ENCODE results near the gene ADPRHL1. TPM values are rescaled to one million over a fixed set of nuclear protein-coding genes. Genes with fewer than 3 reads are reported as not detected.
"Not testable (repeated sequence)": the region's sequence is repeated elsewhere in the genome, so short reads cannot be mapped to it uniquely, and the experiment has no call there.

The ADPRHL1 gene
- total RNA-seq, 2 donors from 2014 or later, result 1.4 to 2.1 TPM

GRCh38 chr13:113472355-113473025 is 19.2 kb upstream of the ADPRHL1 start:
- peaks cover 2 to 5% of the 10 kb centered on the region in 2 donors for H3K36me3 Mint-ChIP-seq (ENCODE audit: insufficient read depth in 2 of 2)

GRCh38 chr13:113471844-113472243 is 18.6 kb upstream of the ADPRHL1 start:
- Mint-ChIP-seq H3K36me3 (ENCODE audit: insufficient read depth in 2 of 2) (peaks cover 2 to 5% of the 10 kb centered on the region in 2 donors), H3K4me3 (no peak overlapping the region)

More at GRCh38 chr13:113472355-113473025, 19.2 kb upstream of the ADPRHL1 start:
- H3K4me1 Mint-ChIP-seq (ENCODE audit: low read depth), result no peaks in the 10 kb centered on the region
- no peaks in the 10 kb centered on the region for H3K27me3 Mint-ChIP-seq (ENCODE audit: low read depth)
- no peak for ATAC-seq (replicated peaks in 1 of 2)
- H3K27ac Mint-ChIP-seq, result no peak overlapping the region
- DNase-seq, result no peak
- H3K9me3 Mint-ChIP-seq, result no peaks in the 10 kb centered on the region
- H3K4me3 Mint-ChIP-seq, result no peak overlapping the region

GRCh38 chr13:113470635-113471163 is 17.4 kb upstream of the ADPRHL1 start:
- H3K36me3 Mint-ChIP-seq (ENCODE audit: insufficient read depth in 2 of 2); ATAC-seq (replicated peaks in 1 of 2); DNase-seq; H3K9me3 Mint-ChIP-seq; H3K27me3 Mint-ChIP-seq (ENCODE audit: low read depth); H3K4me3 Mint-ChIP-seq; H3K27ac Mint-ChIP-seq; H3K4me1 Mint-ChIP-seq (ENCODE audit: low read depth): not testable (repeated sequence)

More at GRCh38 chr13:113471844-113472243, 18.6 kb upstream of the ADPRHL1 start:
- Mint-ChIP-seq H3K27me3 (ENCODE audit: low read depth) (no peaks in the 10 kb centered on the region), H3K4me1 (ENCODE audit: low read depth) (no peaks in the 10 kb centered on the region), H3K27ac (no peak overlapping the region), H3K9me3 (no peaks in the 10 kb centered on the region)
- DNase-seq (no peak), ATAC-seq (replicated peaks in 1 of 2) (no peak)

DNA sequence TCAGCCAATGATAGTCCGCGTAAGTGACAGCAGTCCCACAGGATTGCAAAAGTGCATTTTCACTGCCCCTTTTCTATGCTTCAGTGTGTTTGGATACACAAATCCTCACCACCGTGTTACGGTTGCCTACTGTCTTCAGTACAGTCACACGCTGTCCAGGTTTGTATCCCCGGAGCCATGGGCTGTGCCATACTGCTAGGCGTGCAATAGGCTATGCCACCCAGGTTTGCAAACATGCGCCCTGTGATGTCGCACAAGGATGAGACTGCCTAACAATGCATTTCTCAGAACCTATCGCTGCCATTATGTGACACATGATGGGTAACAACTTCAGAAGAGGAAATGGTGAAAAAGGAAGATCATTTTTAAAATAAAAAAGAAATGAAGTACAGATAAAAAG is 16.8 kb upstream of the ADPRHL1 start:
- no peak for DNase-seq
- H3K9me3 Mint-ChIP-seq, result no peaks in the 10 kb centered on the region
- no peaks in the 10 kb centered on the region for H3K4me1 Mint-ChIP-seq (ENCODE audit: low read depth)
- no peak overlapping the region for H3K4me3 Mint-ChIP-seq
- no peak for ATAC-seq (replicated peaks in 1 of 2)
- peaks cover 4 to 5% of the 10 kb centered on the region in 2 donors for H3K36me3 Mint-ChIP-seq (ENCODE audit: insufficient read depth in 2 of 2)
- no peaks in the 10 kb centered on the region for H3K27me3 Mint-ChIP-seq (ENCODE audit: low read depth)
- H3K27ac Mint-ChIP-seq, result peak overlapping the region; percentile 34

DNA sequence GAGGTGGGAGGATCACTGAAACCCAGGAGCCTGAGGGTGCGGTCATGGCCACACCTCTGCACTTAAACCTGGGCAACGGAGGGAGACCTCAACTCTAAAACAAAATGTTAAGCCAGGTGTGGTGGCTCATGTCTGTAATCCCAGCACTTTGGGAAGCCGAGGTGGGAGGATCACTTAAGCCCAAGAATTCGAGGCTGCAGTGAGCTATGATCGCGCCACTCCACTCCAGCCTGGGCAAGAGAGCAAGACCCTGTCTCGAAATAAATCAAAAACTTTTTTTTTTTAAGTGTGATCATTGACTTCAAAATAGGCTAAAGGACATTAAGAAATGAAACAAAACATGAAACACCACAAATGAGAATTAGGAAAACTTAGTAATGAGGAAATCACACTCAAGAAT is 16.3 kb upstream of the ADPRHL1 start:
- Mint-ChIP-seq H3K27ac (no peak overlapping the region), H3K36me3 (ENCODE audit: insufficient read depth in 2 of 2) (peaks cover 3 to 4% of the 10 kb centered on the region in 2 donors), H3K4me1 (ENCODE audit: low read depth) (no peaks in the 10 kb centered on the region), H3K4me3 (no peak overlapping the region), H3K27me3 (ENCODE audit: low read depth) (no peaks in the 10 kb centered on the region), H3K9me3 (no peaks in the 10 kb centered on the region)
- no peak for ATAC-seq (replicated peaks in 1 of 2)
- DNase-seq, result no peak

DNA sequence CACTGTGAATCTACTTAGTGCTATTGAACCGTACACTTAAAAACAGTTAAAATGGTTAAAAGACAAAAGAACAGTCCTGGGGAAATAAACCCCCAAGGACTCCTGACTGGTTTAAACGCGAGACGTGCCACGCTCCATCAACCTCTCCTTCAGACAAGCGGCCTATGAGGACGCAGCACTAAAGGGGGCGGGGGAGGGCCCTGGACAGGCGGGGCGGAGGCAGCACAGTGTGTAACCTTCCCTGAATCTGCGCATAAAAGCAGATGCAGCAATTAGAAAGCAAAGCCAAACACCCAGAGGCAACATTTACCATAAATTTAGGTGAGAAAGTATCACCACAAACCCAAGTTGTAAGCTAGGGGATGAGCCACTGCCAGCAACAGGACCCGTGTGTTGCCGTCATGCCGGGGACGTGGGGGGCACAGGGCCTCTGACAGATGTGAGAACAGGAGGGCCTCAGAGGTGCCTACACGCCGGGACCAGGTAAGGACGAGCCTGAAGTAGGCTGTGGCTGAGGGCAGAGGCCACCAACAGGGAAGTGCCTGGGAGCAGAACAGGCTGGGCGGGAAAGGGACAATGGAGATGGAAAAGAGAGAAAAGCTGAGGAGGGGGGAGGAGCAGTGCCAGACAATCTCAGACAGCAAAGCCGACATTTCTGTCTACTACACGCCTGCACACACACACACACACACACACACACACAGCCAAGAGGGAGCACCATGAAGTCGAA is 15.3 kb upstream of the ADPRHL1 start:
- Mint-ChIP-seq H3K36me3 (ENCODE audit: insufficient read depth in 2 of 2) (peaks cover 3 to 4% of the 10 kb centered on the region in 2 donors), H3K4me3 (no peak overlapping the region), H3K27ac (no peak overlapping the region), H3K9me3 (no peaks in the 10 kb centered on the region), H3K27me3 (ENCODE audit: low read depth) (no peaks in the 10 kb centered on the region), H3K4me1 (ENCODE audit: low read depth) (no peaks in the 10 kb centered on the region)
- ATAC-seq (replicated peaks in 1 of 2) (no peak), DNase-seq (no peak)

- H3K27ac Mint-ChIP-seq, result no peak overlapping the region
- no peaks in the 10 kb centered on the region for H3K27me3 Mint-ChIP-seq (ENCODE audit: low read depth)
- no peaks in the 10 kb centered on the region for H3K4me1 Mint-ChIP-seq (ENCODE audit: low read depth)
- ATAC-seq (replicated peaks in 1 of 2) (no peak), DNase-seq (no peak)
- no peak overlapping the region for H3K4me3 Mint-ChIP-seq
- no peaks in the 10 kb centered on the region for H3K9me3 Mint-ChIP-seq
- peaks cover 3 to 4% of the 10 kb centered on the region in 2 donors for H3K36me3 Mint-ChIP-seq (ENCODE audit: insufficient read depth in 2 of 2)
These were observed 14.7 kb upstream of the ADPRHL1 start for GRCh38 chr13:113468029-113468428.

- no peak for ATAC-seq (replicated peaks in 1 of 2)
These were observed 13.1 kb upstream of the ADPRHL1 start for GRCh38 chr13:113466383-113466782.

DNA sequence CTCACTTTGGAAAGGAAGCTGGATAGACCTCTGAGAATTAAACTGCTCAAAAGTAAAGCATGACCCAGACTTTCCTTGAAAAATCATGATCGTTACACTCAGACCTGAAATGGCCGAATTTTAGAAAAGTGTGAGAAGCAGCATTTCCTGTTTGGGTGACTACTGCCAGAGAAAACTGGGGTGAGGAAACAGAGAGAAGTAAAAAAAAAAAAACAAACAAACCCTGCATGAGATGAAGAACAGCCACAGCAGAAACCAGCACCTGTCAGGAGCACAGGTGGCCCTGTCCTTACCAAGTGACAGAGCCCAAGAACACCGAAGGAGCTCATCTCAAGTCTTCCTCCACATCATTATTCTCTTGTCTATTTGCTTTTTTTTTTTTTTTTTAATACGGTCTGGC is 12.0 kb upstream of the ADPRHL1 start:
- no peak for DNase-seq
- peak in 1 of 2 donors; percentile 17 for ATAC-seq (replicated peaks in 1 of 2)
- H3K9me3 Mint-ChIP-seq, result no peaks in the 10 kb centered on the region
- peak overlapping the region; percentile 79 for H3K27ac Mint-ChIP-seq
- no peak overlapping the region for H3K4me3 Mint-ChIP-seq
- peaks cover 0 to 7% of the 10 kb centered on the region in 2 donors for H3K36me3 Mint-ChIP-seq (ENCODE audit: insufficient read depth in 2 of 2)
- no peaks in the 10 kb centered on the region for H3K27me3 Mint-ChIP-seq (ENCODE audit: low read depth)
- H3K4me1 Mint-ChIP-seq (ENCODE audit: low read depth), result no peaks in the 10 kb centered on the region

More at GRCh38 chr13:113466383-113466782, 13.1 kb upstream of the ADPRHL1 start:
- Mint-ChIP-seq H3K4me1 (ENCODE audit: low read depth) (no peaks in the 10 kb centered on the region), H3K36me3 (ENCODE audit: insufficient read depth in 2 of 2) (peaks cover under 1 to 4% of the 10 kb centered on the region in 2 donors), H3K27ac (no peak overlapping the region), H3K27me3 (ENCODE audit: low read depth) (no peaks in the 10 kb centered on the region), H3K9me3 (no peaks in the 10 kb centered on the region), H3K4me3 (no peak overlapping the region)
- DNase-seq, result no peak

GRCh38 chr13:113464476-113464875 is 11.2 kb upstream of the ADPRHL1 start:
- DNase-seq, result no peak
- Mint-ChIP-seq H3K27ac (no peak overlapping the region), H3K4me3 (no peak overlapping the region), H3K36me3 (ENCODE audit: insufficient read depth in 2 of 2) (peaks cover 0 to 9% of the 10 kb centered on the region in 2 donors), H3K4me1 (ENCODE audit: low read depth) (no peaks in the 10 kb centered on the region), H3K9me3 (no peaks in the 10 kb centered on the region), H3K27me3 (ENCODE audit: low read depth) (no peaks in the 10 kb centered on the region)
- ATAC-seq (replicated peaks in 1 of 2), result no peak

DNA sequence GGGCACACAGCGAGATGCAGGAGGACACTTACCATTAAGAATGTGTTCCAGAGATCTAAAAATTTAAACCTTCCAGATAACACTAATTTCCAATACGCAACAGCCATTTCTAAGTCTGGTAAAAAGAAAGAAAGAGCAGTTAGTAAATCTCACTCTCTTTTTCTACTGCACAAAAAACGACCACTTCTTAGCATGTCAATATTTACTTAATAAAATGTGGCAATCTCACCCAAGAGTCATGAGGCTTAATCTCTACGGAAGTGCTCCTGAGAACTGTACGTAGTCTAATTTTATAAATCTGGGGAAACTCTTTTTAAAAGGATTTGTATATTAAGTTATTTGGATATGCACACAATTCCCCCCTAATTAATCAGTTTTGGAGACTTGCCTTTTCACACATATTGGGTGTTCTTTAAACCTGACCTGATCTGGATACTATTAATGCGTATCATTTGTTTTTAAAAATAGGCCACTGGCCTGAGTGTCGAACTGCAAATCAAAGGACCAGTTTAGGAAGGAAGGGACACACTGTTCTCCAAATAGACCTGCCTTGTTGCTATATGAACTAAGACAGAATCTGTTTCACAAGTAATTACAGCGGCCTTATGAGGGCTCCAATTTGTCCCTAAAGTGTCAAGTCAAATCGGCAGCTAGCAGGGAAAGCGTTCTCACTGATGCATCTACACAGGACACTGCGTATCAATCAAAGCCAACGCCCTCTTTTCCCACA is 7.9 kb upstream of the ADPRHL1 start:
- Mint-ChIP-seq H3K4me1 (ENCODE audit: low read depth) (no peaks in the 10 kb centered on the region), H3K36me3 (ENCODE audit: insufficient read depth in 2 of 2) (peaks cover 0 to 7% of the 10 kb centered on the region in 2 donors), H3K9me3 (no peaks in the 10 kb centered on the region), H3K27me3 (ENCODE audit: low read depth) (no peaks in the 10 kb centered on the region), H3K27ac (no peak overlapping the region), H3K4me3 (no peak overlapping the region)
- no peak for DNase-seq
- no peak for ATAC-seq (replicated peaks in 1 of 2)

DNA sequence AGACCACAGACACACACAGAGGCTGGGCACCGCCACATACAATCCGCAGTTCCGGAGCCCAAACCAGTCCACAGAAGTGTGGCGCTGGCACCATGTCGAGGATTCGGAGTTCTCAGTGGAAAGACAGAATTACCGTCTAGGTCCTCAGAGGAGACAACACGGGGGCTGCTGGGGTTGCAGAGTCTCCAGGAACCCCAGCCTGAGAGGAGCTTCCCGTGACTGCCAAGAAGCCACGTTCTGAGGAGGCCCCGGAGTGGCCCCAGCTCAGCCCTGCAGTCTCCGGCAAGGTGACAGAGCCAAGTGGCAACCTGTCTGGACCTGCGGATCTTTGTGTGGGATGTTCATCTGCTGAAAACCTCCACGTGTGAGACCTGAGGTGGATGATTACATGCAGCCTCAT is 7.3 kb upstream of the ADPRHL1 start:
- Mint-ChIP-seq H3K4me3 (no peak overlapping the region), H3K27me3 (ENCODE audit: low read depth) (no peaks in the 10 kb centered on the region), H3K9me3 (no peaks in the 10 kb centered on the region), H3K4me1 (ENCODE audit: low read depth) (no peaks in the 10 kb centered on the region), H3K27ac (no peak overlapping the region), H3K36me3 (ENCODE audit: insufficient read depth in 2 of 2) (peaks cover 0 to 7% of the 10 kb centered on the region in 2 donors)
- ATAC-seq (replicated peaks in 1 of 2) (no peak), DNase-seq (no peak)

DNA sequence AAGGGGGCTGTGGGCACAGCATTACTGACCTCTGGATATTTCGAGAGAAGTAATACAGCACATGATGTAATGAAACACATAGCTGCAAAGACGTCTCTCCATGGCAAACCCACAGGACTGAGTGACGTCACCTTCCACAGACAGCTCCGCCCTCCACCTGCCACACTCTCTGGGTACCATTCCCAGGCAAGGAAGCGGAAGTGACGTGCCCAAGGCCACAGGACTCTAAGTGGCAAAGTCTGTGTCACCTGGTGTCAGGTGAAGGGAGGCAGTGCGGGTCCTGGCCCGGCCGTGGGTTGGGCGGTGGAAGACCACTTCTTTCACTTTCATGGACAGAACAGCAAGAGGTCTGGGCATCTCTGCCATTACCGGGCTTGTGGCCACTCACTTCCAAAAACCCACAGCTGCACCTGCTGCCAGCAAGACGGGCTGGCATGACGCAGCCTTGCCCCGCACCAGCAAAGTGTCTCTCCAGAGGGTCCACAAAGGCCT is 6.8 kb upstream of the ADPRHL1 start:
- no peak for ATAC-seq (replicated peaks in 1 of 2)
- no peak overlapping the region for H3K27ac Mint-ChIP-seq
- no peaks in the 10 kb centered on the region for H3K9me3 Mint-ChIP-seq
- peaks cover 0 to 7% of the 10 kb centered on the region in 2 donors for H3K36me3 Mint-ChIP-seq (ENCODE audit: insufficient read depth in 2 of 2)
- no peaks in the 10 kb centered on the region for H3K27me3 Mint-ChIP-seq (ENCODE audit: low read depth)
- no peak overlapping the region for H3K4me3 Mint-ChIP-seq
- no peaks in the 10 kb centered on the region for H3K4me1 Mint-ChIP-seq (ENCODE audit: low read depth)
- no peak for DNase-seq

Data from activated T-cell treated with anti-CD3 and anti-CD28 coated beads, Interleukin-2, amount 50 U/mL, for 72 hours (primary cell).